Cardiac muscle cell (in vitro differentiated cells and primary cell): Measurements from ENCODE around the gene DLG2. TPM values are rescaled to one million over a fixed set of nuclear protein-coding genes. Genes with fewer than 3 reads are reported as not detected.

ENCODE experiments used
- DNase-seq, 2 donors: peaks; one replicate each; pipeline versions ENCODE4 v3.0.0 to v3.0.0-alpha.2; 2010 to 2017; ENCODE audit warnings: low read depth in 1 of 2, low spot score in 1 of 2
- H3K27ac ChIP-seq: fragments of 200-600 bp; sonication (generic); 2 replicates; pipeline ENCODE4 v1.5.1; 2016
- H3K27me3 ChIP-seq: fragments of 200-600 bp; sonication (generic); 2 replicates; pipeline ENCODE4 v1.6.0; 2016; ENCODE audit warnings: control low read depth
- H3K36me3 ChIP-seq: fragments of 200-600 bp; sonication (generic); 2 replicates; pipeline ENCODE4 v1.5.1; 2016; ENCODE audit warnings: control low read depth
- H3K4me1 ChIP-seq: fragments of 200-600 bp; sonication (generic); 2 replicates; pipeline ENCODE4 v1.8.1; 2017; ENCODE audit warnings: low read depth, mild to moderate bottlenecking, mixed run types
- H3K4me3 ChIP-seq: fragments of 200-600 bp; sonication (generic); 2 replicates; pipeline ENCODE4 v1.5.1; 2016; ENCODE audit warnings: mild to moderate bottlenecking
- H3K9me3 ChIP-seq: fragments of 200-600 bp; sonication (generic); 2 replicates; pipeline ENCODE4 v1.5.1; 2017; ENCODE audit warnings: low read depth, mild to moderate bottlenecking, control low read depth
- CTCF ChIP-seq: IDR thresholded peaks from 2 replicates; pipeline ENCODE4 v1.5.1; 2012; ENCODE audit warnings: low read depth, mild to moderate bottlenecking, low read length
- polyA plus RNA-seq: library from polyadenylated mRNA; unstranded; fragments of >200 nt; fragmentation: Nextera tagmentation; extraction: Ambion mirVana; gene quantifications from 2 replicates; pipeline ENCODE4 v1.2.1, GENCODE V29; 2016
- total RNA-seq: library from RNA; depleted of rRNA; stranded (reverse); fragments of >200 nt; gene quantifications from 2 replicates; pipeline ENCODE4 v1.2.3, GENCODE V29; 2016

Gene DLG2
- total and polyA plus RNA-seq, 2 experiments from 2014 or later = 3.5 to 15.9 TPM

- no peak for DNase-seq
- H3K27me3 ChIP-seq = no peaks in the 10 kb centered on the region
- TF ChIP-seq CTCF = no peak
Observed at GRCh38 chr11:83933008-83933407, 1694.1 kb downstream of the DLG2 start.

DNA sequence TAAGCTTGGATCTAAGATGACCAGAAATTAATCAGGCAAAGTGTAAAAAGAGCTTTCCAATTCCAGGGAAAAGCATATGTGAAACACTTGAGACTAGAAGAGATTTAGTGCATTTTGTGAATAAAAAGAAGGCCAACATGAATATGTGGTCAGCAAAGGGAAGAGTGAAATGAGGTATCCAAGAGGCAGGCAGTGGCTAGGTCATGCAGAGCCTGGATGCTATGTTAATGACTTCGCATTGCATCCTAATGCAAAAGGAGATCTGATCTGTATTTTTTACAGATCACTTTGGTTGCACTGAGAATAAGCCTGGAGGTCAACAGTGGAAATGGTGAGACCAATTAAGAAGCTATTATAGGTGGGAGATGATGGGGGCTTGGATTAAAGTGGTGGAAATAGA, 1699.7 kb downstream of the DLG2 start:
- Histone ChIP-seq H3K4me1 (no peaks in the 10 kb centered on the region), H3K27ac (no peak overlapping the region), H3K27me3 (no peaks in the 10 kb centered on the region), H3K4me3 (no peak overlapping the region), H3K36me3 (no peaks in the 10 kb centered on the region), H3K9me3 (no peaks in the 10 kb centered on the region)
- DNase-seq = no peak
- TF ChIP-seq CTCF = no peak

More at GRCh38 chr11:83933008-83933407, 1694.1 kb downstream of the DLG2 start:
- no peaks in the 10 kb centered on the region for H3K4me1 ChIP-seq
- no peaks in the 10 kb centered on the region for H3K9me3 ChIP-seq
- no peak overlapping the region for H3K4me3 ChIP-seq
- no peak overlapping the region for H3K27ac ChIP-seq
- H3K36me3 ChIP-seq = no peaks in the 10 kb centered on the region

- TF ChIP-seq CTCF = no peak
- H3K4me1 ChIP-seq = no peaks in the 10 kb centered on the region
- no peaks in the 10 kb centered on the region for H3K36me3 ChIP-seq
- H3K27ac ChIP-seq = no peak overlapping the region
- H3K27me3 ChIP-seq = no peaks in the 10 kb centered on the region
- H3K4me3 ChIP-seq = no peak overlapping the region
- DNase-seq = no peak
- H3K9me3 ChIP-seq = no peaks in the 10 kb centered on the region
Observed at GRCh38 chr11:83924795-83925542, 1702.2 kb downstream of the DLG2 start.

- Histone ChIP-seq H3K4me1 (no peaks in the 10 kb centered on the region), H3K27ac (no peak overlapping the region), H3K9me3 (no peaks in the 10 kb centered on the region), H3K36me3 (no peaks in the 10 kb centered on the region), H3K4me3 (no peak overlapping the region), H3K27me3 (no peaks in the 10 kb centered on the region)
- TF ChIP-seq CTCF = no peak
- no peak for DNase-seq
Observed at GRCh38 chr11:83923961-83924360, 1703.2 kb downstream of the DLG2 start.

DNA sequence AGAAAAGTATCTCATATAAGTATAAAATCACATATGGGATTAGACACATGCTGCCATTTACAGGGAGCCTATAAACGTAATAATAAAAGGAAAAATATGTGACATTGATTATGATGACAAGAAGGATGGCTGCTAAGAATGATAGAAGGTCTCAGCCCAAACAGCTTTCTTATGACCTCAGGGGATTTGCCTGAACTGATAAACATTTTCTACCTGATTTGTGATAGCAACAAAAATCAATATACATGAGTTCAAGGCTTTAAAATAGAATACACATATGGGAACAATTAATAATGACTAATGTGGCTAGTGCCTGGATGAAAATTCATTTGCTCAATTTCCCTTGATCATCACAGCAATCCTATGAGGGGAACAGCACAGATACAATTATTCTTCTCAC, 1704.2 kb downstream of the DLG2 start:
- no peak for DNase-seq
- no peaks in the 10 kb centered on the region for H3K9me3 ChIP-seq
- H3K27me3 ChIP-seq = no peaks in the 10 kb centered on the region
- H3K27ac ChIP-seq = no peak overlapping the region
- H3K4me3 ChIP-seq = no peak overlapping the region
- H3K4me1 ChIP-seq = no peaks in the 10 kb centered on the region
- TF ChIP-seq CTCF = no peak
- no peaks in the 10 kb centered on the region for H3K36me3 ChIP-seq

DNA sequence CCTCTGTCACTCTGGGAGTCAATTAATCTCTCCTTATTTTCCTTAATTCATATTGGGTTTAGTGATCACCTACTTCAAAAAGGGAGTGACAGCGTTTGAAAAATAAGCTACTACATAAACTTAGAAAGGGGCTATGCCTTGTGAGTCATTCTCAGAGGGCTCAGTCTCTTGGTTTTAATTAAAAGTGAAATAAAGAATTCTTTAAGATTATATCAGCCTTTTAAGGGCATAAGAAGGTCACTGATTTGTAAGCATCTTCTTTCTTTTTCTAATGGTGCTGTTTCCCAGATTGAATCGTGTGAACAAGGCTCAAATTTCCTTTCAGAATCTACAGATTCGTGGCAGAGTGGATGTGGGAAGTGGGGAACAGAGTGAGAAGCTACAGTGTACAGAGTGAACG, 1704.8 kb downstream of the DLG2 start:
- H3K27ac ChIP-seq = no peak overlapping the region
- H3K36me3 ChIP-seq = no peaks in the 10 kb centered on the region
- TF ChIP-seq CTCF = no peak
- no peaks in the 10 kb centered on the region for H3K27me3 ChIP-seq
- no peaks in the 10 kb centered on the region for H3K4me1 ChIP-seq
- no peak for DNase-seq
- H3K9me3 ChIP-seq = no peaks in the 10 kb centered on the region
- H3K4me3 ChIP-seq = no peak overlapping the region
